HEK293 (cell line): ENCODE data around the gene PDE3A.

ENCODE experiments used
- CTCF ChIA-PET: fragments of 350-600 bp; formaldehyde crosslinking; extraction: SDS; loops from one replicate; lab custom pipeline; 2021; ENCODE audit warnings: antibody characterized with exemption; lab: Yijun Ruan, JAX
- POLR2A ChIA-PET: fragments of 300-600 bp; formaldehyde crosslinking; extraction: SDS; loops from one replicate; lab custom pipeline; 2020; ENCODE audit warnings: antibody characterized with exemption, inconsistent platforms; lab: Yijun Ruan, JAX
- H3K27ac ChIP-seq: fragments of 200-500 bp; sonication (Bioruptor generic); 2 replicates; pipeline ENCODE4 v1.5.1; 2014; ENCODE audit warnings: low read depth, low read length, control low read depth, inconsistent platforms; ENCODE audit errors: extremely low read depth
- H3K36me3 ChIP-seq, 2 experiments: fragments of 200-500 bp in 1 of 2; sonication (Bioruptor generic) in 1 of 2; 1 replicate in 1 of 2; 2 replicates in 1 of 2; pipeline ENCODE4 v1.5.1; 2014 to 2017; ENCODE audit warnings: inconsistent platforms in 2 of 2, low read length in 2 of 2; ENCODE audit not compliant: control insufficient read depth in 2 of 2, insufficient read depth in 1 of 2
- H3K4me1 ChIP-seq: fragments of 200-500 bp; sonication (Bioruptor generic); 2 replicates; pipeline ENCODE4 v1.5.1; 2014; ENCODE audit warnings: mild to moderate bottlenecking, low read length, inconsistent platforms; ENCODE audit not compliant: control insufficient read depth, insufficient read depth
- H3K4me3 ChIP-seq: 2 replicates; pipeline ENCODE4 v1.5.1; 2011; ENCODE audit warnings: low read depth, mild to moderate bottlenecking, control low read depth, low read length, moderate library complexity
- H3K9me3 ChIP-seq: fragments of 200-500 bp; sonication (Bioruptor generic); 2 replicates; pipeline ENCODE4 v1.5.1; 2014; ENCODE audit warnings: low read depth, low read length, inconsistent platforms; ENCODE audit not compliant: control insufficient read depth, insufficient read depth
- CTCF ChIP-seq: fragments of 450-650 bp; formaldehyde crosslinking; IDR thresholded peaks from 2 replicates; pipeline ENCODE4 v1.5.1; 2016; ENCODE audit warnings: missing biosample characterization, missing genetic modification characterization
- INSM2 ChIP-seq: fragments of 450-650 bp; formaldehyde crosslinking; IDR thresholded peaks from 2 replicates; pipeline ENCODE4 v1.5.1; 2016; ENCODE audit warnings: missing biosample characterization, missing genetic modification characterization
- SCRT2 ChIP-seq: fragments of 450-650 bp; formaldehyde crosslinking; IDR thresholded peaks from 2 replicates; pipeline ENCODE4 v1.5.1; 2016; ENCODE audit warnings: missing biosample characterization, missing genetic modification characterization
- ZNF184 ChIP-seq: fragments of 450-650 bp; IDR thresholded peaks from 2 replicates; pipeline ENCODE4 v1.5.1; 2018; ENCODE audit warnings: missing biosample characterization, mild to moderate bottlenecking, missing genetic modification characterization
- ZNF202 ChIP-seq: fragments of 450-650 bp; formaldehyde crosslinking; IDR thresholded peaks from 2 replicates; pipeline ENCODE4 v1.5.1; 2016; ENCODE audit warnings: missing biosample characterization, missing genetic modification characterization, borderline replicate concordance
- ZNF211 ChIP-seq: fragments of 450-650 bp; formaldehyde crosslinking; IDR thresholded peaks from 2 replicates; pipeline ENCODE4 v1.5.1; 2016; ENCODE audit warnings: low read depth, missing biosample characterization, missing genetic modification characterization
- ZNF311 ChIP-seq: fragments of 450-650 bp; formaldehyde crosslinking; IDR thresholded peaks from 2 replicates; pipeline ENCODE4 v1.5.1; 2017; ENCODE audit warnings: missing biosample characterization, missing genetic modification characterization, borderline replicate concordance
- ZNF350 ChIP-seq: fragments of 450-650 bp; formaldehyde crosslinking; IDR thresholded peaks from 2 replicates; pipeline ENCODE4 v1.5.0; 2017; ENCODE audit warnings: missing biosample characterization, mild to moderate bottlenecking, missing genetic modification characterization
- ZNF354C ChIP-seq: fragments of 450-650 bp; formaldehyde crosslinking; IDR thresholded peaks from 2 replicates; pipeline ENCODE4 v1.5.1; 2016; ENCODE audit warnings: missing biosample characterization, missing genetic modification characterization, low read depth, borderline replicate concordance
- ZNF398 ChIP-seq: fragments of 450-650 bp; formaldehyde crosslinking; IDR thresholded peaks from 2 replicates; pipeline ENCODE4 v1.5.1; 2017; ENCODE audit warnings: missing biosample characterization, missing genetic modification characterization
- ZNF571 ChIP-seq: fragments of 450-650 bp; formaldehyde crosslinking; IDR thresholded peaks from 2 replicates; pipeline ENCODE4 v1.5.0; 2017; ENCODE audit warnings: missing biosample characterization, missing genetic modification characterization
- ZNF610 ChIP-seq: fragments of 450-650 bp; formaldehyde crosslinking; IDR thresholded peaks from 2 replicates; pipeline ENCODE4 v1.5.1; 2016; ENCODE audit warnings: missing biosample characterization, missing genetic modification characterization, borderline replicate concordance
- ZNF639 ChIP-seq: fragments of 450-650 bp; formaldehyde crosslinking; IDR thresholded peaks from 2 replicates; pipeline ENCODE4 v1.5.1; 2016; ENCODE audit warnings: missing biosample characterization, missing genetic modification characterization

PDE3A gene

GRCh38 chr12:20434996-20435395 lies 66.7 kb downstream of the PDE3A start:
- TF ChIP-seq INSM2: no peak
- ChIA-PET POLR2A (no interaction called here), CTCF (no interaction called here)
- H3K27ac ChIP-seq: no peak overlapping the region
- no peaks in the 10 kb centered on the region for H3K4me1 ChIP-seq
- H3K4me3 ChIP-seq: no peak overlapping the region
- no peaks in the 10 kb centered on the region for H3K36me3 ChIP-seq
- no peaks in the 10 kb centered on the region for H3K9me3 ChIP-seq

GRCh38 chr12:20436316-20436715 lies 68.0 kb downstream of the PDE3A start:
- Histone ChIP-seq H3K27ac (no peak overlapping the region), H3K9me3 (no peaks in the 10 kb centered on the region), H3K36me3 (no peaks in the 10 kb centered on the region), H3K4me3 (no peak overlapping the region), H3K4me1 (no peaks in the 10 kb centered on the region)
- ChIA-PET CTCF (no interaction called here), POLR2A (no interaction called here)
- no peak for TF ChIP-seq ZNF202 (tag by site-specific recombination)
- TF ChIP-seq ZNF398 (tag by site-specific recombination): no peak

- no peaks in the 10 kb centered on the region for H3K36me3 ChIP-seq
- no peak overlapping the region for H3K4me3 ChIP-seq
- H3K9me3 ChIP-seq: no peaks in the 10 kb centered on the region
- ChIA-PET POLR2A (no interaction called here), CTCF (interaction anchor here (0.9 kb wide), 2 partner anchors 23 to 25 kb away, joined by 3 to 7 read pairs; no protein-coding TSS in a partner anchor)
- TF ChIP-seq ZNF639 (tag by site-specific recombination) (no peak), ZNF211 (tag by site-specific recombination) (no peak), ZNF184 (no peak), ZNF610 (no peak), ZNF350 (tag by site-specific recombination) (no peak), ZNF571 (tag by site-specific recombination) (no peak), ZNF311 (tag by site-specific recombination) (no peak), SCRT2 (tag by site-specific recombination) (no peak), CTCF (tag by site-specific recombination) (no peak), ZNF354C (no peak)
- no peak overlapping the region for H3K27ac ChIP-seq
- no peaks in the 10 kb centered on the region for H3K4me1 ChIP-seq
These were observed 70.0 kb downstream of the PDE3A start for GRCh38 chr12:20438299-20438779.
